Kasumi-1 (cell line): ENCODE results near the gene MLN.

Experiments
- DNase-seq, 2 experiments: peaks; one replicate each; lab custom pipeline; 2025; lab: John Stamatoyannopoulos, UW

Gene MLN

GRCh38 chr6:33771146-33772081 is 32.4 kb downstream of the MLN start:
- DNase-seq = peak; percentile 67 to 83

GRCh38 chr6:33770833-33771145 is 33.0 kb downstream of the MLN start:
- DNase-seq = no peak

GRCh38 chr6:33770124-33770832 is 33.5 kb downstream of the MLN start:
- no peak for DNase-seq

- no peak for DNase-seq
Measured at GRCh38 chr6:33769248-33769821, 34.5 kb downstream of the MLN start.

- peak; percentile 50 to 65 for DNase-seq
Measured at GRCh38 chr6:33768644-33769120, 35.1 kb downstream of the MLN start.

- DNase-seq = no peak
Measured at GRCh38 chr6:33766921-33767907, 36.6 kb downstream of the MLN start.

GRCh38 chr6:33765368-33765767 is 38.4 kb downstream of the MLN start:
- DNase-seq = no peak

- DNase-seq = no peak
Measured at GRCh38 chr6:33764036-33764435, 39.8 kb downstream of the MLN start.

GRCh38 chr6:33763483-33763882 is 40.3 kb downstream of the MLN start:
- no peak for DNase-seq

GRCh38 chr6:33762713-33763112 is 41.1 kb downstream of the MLN start:
- DNase-seq = no peak

- DNase-seq = peak; percentile 58 to 70
Measured at GRCh38 chr6:33761922-33762629, 41.7 kb downstream of the MLN start.

GRCh38 chr6:33761581-33761921 is 42.3 kb downstream of the MLN start:
- no peak for DNase-seq

GRCh38 chr6:33759887-33760629 is 43.7 kb downstream of the MLN start:
- no peak for DNase-seq

GRCh38 chr6:33758815-33759216 is 45.0 kb downstream of the MLN start:
- DNase-seq = no peak

GRCh38 chr6:33757906-33758305 is 45.9 kb downstream of the MLN start:
- DNase-seq = no peak

- no peak for DNase-seq
Measured at GRCh38 chr6:33757113-33757512, 46.7 kb downstream of the MLN start.

- DNase-seq = no peak
Measured at GRCh38 chr6:33756211-33756954, 47.4 kb downstream of the MLN start.

- DNase-seq = no peak
Measured at GRCh38 chr6:33755070-33755869, 48.5 kb downstream of the MLN start.

- DNase-seq = no peak
Measured at GRCh38 chr6:33754222-33754621, 49.6 kb downstream of the MLN start.
